Kidney (tissue), 14 donors: ENCODE data around the gene PDCD10. TPM values are rescaled to one million over a fixed set of nuclear protein-coding genes. Genes with fewer than 3 reads are reported as not detected.
A peak's percentile ranks its signal among the peaks of the same experiment; 100 is the strongest.

Source experiments
- DNase-seq, 5 donors: peaks; one replicate each; pipeline ENCODE4 v3.0.0-alpha.2; 2013 to 2020
- FAIRE-seq: peaks from 2 replicates; lab custom pipeline; 2012; peaks lifted over from hg19 to GRCh38; lab: Jason Lieb, UNC
- H3K27ac ChIP-seq, 2 donors: one replicate each; pipeline ENCODE4 v1.7.0; 2013; ENCODE audit warnings: low read depth in 2 of 2, low read length in 2 of 2, inconsistent platforms in 1 of 2
- H3K27me3 ChIP-seq: one replicate; pipeline ENCODE4 v1.7.1; 2013; ENCODE audit warnings: low read length, inconsistent platforms; ENCODE audit not compliant: control insufficient read depth, insufficient read depth
- H3K36me3 ChIP-seq, 3 donors: one replicate each; pipeline versions ENCODE4 v1.7.0 to v1.7.1; 2013; ENCODE audit warnings: low read length in 3 of 3, control low read depth in 1 of 3, inconsistent platforms in 1 of 3; ENCODE audit not compliant: insufficient read depth in 3 of 3, control insufficient read depth in 2 of 3
- H3K4me1 ChIP-seq, 3 donors: one replicate each; pipeline versions ENCODE4 v1.7.0 to v1.7.1; 2013; ENCODE audit warnings: low read length in 3 of 3, inconsistent platforms in 1 of 3, low read depth in 1 of 3; ENCODE audit not compliant: control insufficient read depth in 2 of 3, insufficient read depth in 2 of 3
- H3K4me3 ChIP-seq, 3 donors: one replicate each; pipeline versions ENCODE4 v1.7.0 to v1.8.1; 2013; ENCODE audit warnings: low read length in 3 of 3, control low read depth in 1 of 3, inconsistent platforms in 1 of 3
- H3K9ac ChIP-seq, 3 donors: one replicate each; pipeline versions ENCODE4 v1.7.0 to v1.7.1; 2013; ENCODE audit warnings: low read length in 3 of 3, control low read depth in 1 of 3, inconsistent platforms in 1 of 3
- H3K9me3 ChIP-seq, 3 donors: one replicate each; pipeline versions ENCODE4 v1.7.0 to v1.7.1; 2013; ENCODE audit warnings: low read length in 3 of 3, control low read depth in 1 of 3, inconsistent platforms in 1 of 3; ENCODE audit not compliant: control insufficient read depth in 2 of 3, insufficient read depth in 1 of 3
- CTCF ChIP-seq: IDR thresholded peaks from 3 replicates; pipeline ENCODE4 v1.5.1; 2012; ENCODE audit warnings: mild to moderate bottlenecking, moderate library complexity, borderline replicate concordance; ENCODE audit not compliant: insufficient read depth; ENCODE audit errors: extremely low read depth
- intact Hi-C: fragments of 100-400 bp; cut with DNase I; formaldehyde crosslinking; loops from one replicate; pipeline ENCODE4 v1.11.1; 2022
- polyA plus RNA-seq: library from polyadenylated mRNA; stranded (reverse); fragments of 350-450 nt; fragmentation: Illumina TruSeq; extraction: RNeasy Lipid Tissue Mini Kit (QIAGEN cat#74804); gene quantifications from one replicate; pipeline ENCODE4 v1.2.3, GENCODE V29; 2014; ENCODE audit warnings: low read depth, low replicate concordance; ENCODE audit not compliant: insufficient read depth
- total RNA-seq: library from RNA; stranded (reverse); fragmentation: NEBNext Ultra II Directional; extraction: Animal tissue kit (Norgen Biotek cat#: 25700); gene quantifications from one replicate; pipeline ENCODE4 v1.2.1, GENCODE V29; 2021
- donor health status: control.
- donor health status: control.
- donor health status: control.
- donor health status: control.
- donor health status: control.
- donor health status: DM: yes; HTN: yes; CAD: no.
- donor health status: Normal renal cell carcinoma (clear cell type).

PDCD10 gene
- total and polyA plus RNA-seq, 2 donors from 2014 or later: 50.0 to 55.1 TPM

DNA sequence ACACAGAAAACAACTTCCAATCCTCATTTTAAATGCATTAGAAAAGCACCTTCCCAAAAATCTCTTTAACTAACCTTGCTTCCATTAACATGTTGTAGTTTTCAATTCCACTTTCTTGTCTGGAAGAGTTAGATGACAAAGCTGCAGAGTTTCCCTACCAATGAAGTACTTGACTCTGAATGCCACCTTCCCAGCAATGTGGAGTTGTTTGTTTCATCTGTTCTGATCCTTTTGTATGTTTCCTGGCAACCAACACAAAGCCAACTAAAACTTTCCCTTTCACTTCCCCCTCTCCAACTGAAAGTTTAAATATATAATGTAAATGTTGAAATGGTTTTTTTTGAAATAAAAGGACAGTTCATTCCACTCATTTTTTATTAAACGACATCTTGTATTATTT is 80.9 kb downstream of the PDCD10 start, which contains the start of gene WDR49:
Gene WDR49 (minus strand): TSS at position 183 of the 400 bp plus-strand sequence. CDS start 517 bp downstream, outside the sequence.
- no peak for TF ChIP-seq CTCF
- Histone ChIP-seq H3K27ac (no peak within 1 kb of the TSS), H3K9ac (no peak within 1 kb of the TSS), H3K4me3 (no peak within 1 kb of the TSS), H3K27me3 (no peaks in the 10 kb centered on the region), H3K4me1 (no peaks in the 10 kb centered on the region), H3K36me3 (no peaks in the 10 kb centered on the region), H3K9me3 (no peaks in the 10 kb centered on the region)
- FAIRE-seq: no peak
- DNase-seq: peak in 1 of 5 donors; percentile 15
- intact Hi-C loops: no loop called here

DNA sequence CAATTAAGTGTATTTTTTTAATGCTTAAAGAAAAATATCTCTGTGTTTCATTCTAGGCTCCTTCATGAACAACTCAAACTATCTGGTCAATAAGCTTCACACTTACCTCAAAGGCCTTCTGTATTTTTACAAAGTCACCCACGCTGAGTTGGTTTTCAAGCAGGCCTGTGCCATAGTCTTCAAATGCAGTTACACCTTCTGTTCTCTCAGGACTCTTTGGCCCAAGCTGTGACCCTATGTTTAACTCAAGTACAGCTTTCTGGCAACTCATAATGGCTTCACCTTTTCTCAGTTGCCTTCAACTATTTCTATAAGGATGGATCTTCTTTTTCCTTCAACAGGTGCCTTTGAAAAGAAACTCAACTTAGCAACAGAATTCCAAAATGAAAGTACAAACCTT is 81.5 kb downstream of the PDCD10 start:
- no peak for DNase-seq
- H3K27me3 ChIP-seq: no peaks in the 10 kb centered on the region
- no peaks in the 10 kb centered on the region for H3K36me3 ChIP-seq
- no peak for FAIRE-seq
- no peak overlapping the region for H3K9ac ChIP-seq
- H3K27ac ChIP-seq: no peak overlapping the region
- intact Hi-C loops: no loop called here
- TF ChIP-seq CTCF: no peak
- no peak overlapping the region for H3K4me3 ChIP-seq
- no peaks in the 10 kb centered on the region for H3K4me1 ChIP-seq
- H3K9me3 ChIP-seq: no peaks in the 10 kb centered on the region

DNA sequence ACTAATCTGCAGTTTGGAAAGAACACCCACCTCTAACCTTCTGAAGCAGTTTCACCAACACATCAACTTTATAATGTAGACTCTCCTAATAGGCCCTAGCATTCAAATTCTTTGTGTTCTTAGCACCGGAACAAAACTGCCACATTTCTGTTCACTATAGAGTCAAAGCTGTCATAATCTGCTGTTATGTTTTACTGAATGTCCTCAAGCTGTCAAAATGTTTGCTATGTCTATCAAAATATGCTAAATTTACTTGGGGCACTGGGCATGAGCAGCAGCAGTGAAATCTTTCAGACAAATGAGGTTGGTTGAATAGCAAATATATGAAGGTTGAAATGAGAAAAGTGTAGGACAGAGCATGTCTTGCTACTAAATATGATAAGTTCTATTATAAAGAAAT is 82.9 kb downstream of the PDCD10 start:
- H3K9me3 ChIP-seq: no peaks in the 10 kb centered on the region
- H3K27me3 ChIP-seq: no peaks in the 10 kb centered on the region
- FAIRE-seq: no peak
- intact Hi-C loops: no loop called here
- no peak overlapping the region for H3K4me3 ChIP-seq
- TF ChIP-seq CTCF: no peak
- no peak overlapping the region for H3K9ac ChIP-seq
- no peak for DNase-seq
- no peak overlapping the region for H3K27ac ChIP-seq
- H3K4me1 ChIP-seq: no peaks in the 10 kb centered on the region
- H3K36me3 ChIP-seq: no peaks in the 10 kb centered on the region

- FAIRE-seq: no peak
- Histone ChIP-seq H3K36me3 (no peaks in the 10 kb centered on the region), H3K9ac (no peak overlapping the region), H3K27me3 (no peaks in the 10 kb centered on the region), H3K9me3 (no peaks in the 10 kb centered on the region), H3K27ac (no peak overlapping the region), H3K4me1 (no peaks in the 10 kb centered on the region), H3K4me3 (no peak overlapping the region)
- intact Hi-C loops: no loop called here
- DNase-seq: no peak
- TF ChIP-seq CTCF: no peak
Observed at GRCh38 chr3:167650459-167650858, 84.2 kb downstream of the PDCD10 start.
